HG02798 (cell line): ENCODE data around the gene GPR160.

Experiments used
- ATAC-seq: cut with Tn5 transposase; IDR thresholded peaks from one replicate; pipeline ENCODE4 v1.9.1; 2021; ENCODE audit warnings: mild to moderate bottlenecking; ENCODE audit not compliant: unreplicated experiment, poor library complexity

The GPR160 gene

GRCh38 chr3:170062068-170062467, 24.3 kb downstream of the GPR160 start:
- ATAC-seq: no peak

- no peak for ATAC-seq
Measured at GRCh38 chr3:170062769-170063168, 25.0 kb downstream of the GPR160 start.

GRCh38 chr3:170063691-170064090, 25.9 kb downstream of the GPR160 start:
- no peak for ATAC-seq

GRCh38 chr3:170064108-170064507, 26.3 kb downstream of the GPR160 start:
- ATAC-seq: no peak

- no peak for ATAC-seq
Measured at GRCh38 chr3:170075441-170076091, 37.8 kb downstream of the GPR160 start.

GRCh38 chr3:170076715-170077238, 39.0 kb downstream of the GPR160 start:
- no peak for ATAC-seq

GRCh38 chr3:170077361-170077760, 39.6 kb downstream of the GPR160 start:
- no peak for ATAC-seq

GRCh38 chr3:170078620-170079281, 41.0 kb downstream of the GPR160 start:
- ATAC-seq: no peak

- no peak for ATAC-seq
Measured at GRCh38 chr3:170079536-170080165, 41.9 kb downstream of the GPR160 start.

- ATAC-seq: no peak
Measured at GRCh38 chr3:170080605-170081004, 42.8 kb downstream of the GPR160 start.

GRCh38 chr3:170081079-170081741, 43.4 kb downstream of the GPR160 start:
- ATAC-seq: no peak

GRCh38 chr3:170083343-170083742, 45.5 kb downstream of the GPR160 start:
- ATAC-seq: no peak

- no peak for ATAC-seq
Measured at GRCh38 chr3:170085396-170085795, 47.6 kb downstream of the GPR160 start.

- ATAC-seq: no peak
Measured at GRCh38 chr3:170089862-170090600, 52.2 kb downstream of the GPR160 start.

GRCh38 chr3:170090601-170090981, 52.8 kb downstream of the GPR160 start:
- ATAC-seq: no peak

- no peak for ATAC-seq
Measured at GRCh38 chr3:170092907-170093306, 55.1 kb downstream of the GPR160 start.

- ATAC-seq: no peak
Measured at GRCh38 chr3:170095771-170096170, 58.0 kb downstream of the GPR160 start.

GRCh38 chr3:170096342-170096741, 58.5 kb downstream of the GPR160 start:
- peak; percentile 35 for ATAC-seq

GRCh38 chr3:170098753-170099152, 61.0 kb downstream of the GPR160 start:
- ATAC-seq: no peak

- no peak for ATAC-seq
Measured at GRCh38 chr3:170100944-170101343, 63.1 kb downstream of the GPR160 start.
